Erythroblast (primary cell): ENCODE results near the gene TPSAB1.

Source experiments
- GATA1 ChIP-seq: IDR thresholded peaks from 2 replicates; pipeline ENCODE4 v1.6.1; 2011; ENCODE audit warnings: low read depth, mild to moderate bottlenecking, control low read depth, low read length, moderate library complexity
- POLR2A ChIP-seq: IDR thresholded peaks from 2 replicates; pipeline ENCODE4 v1.6.1; 2011; ENCODE audit warnings: mild to moderate bottlenecking, low read length

DNA sequence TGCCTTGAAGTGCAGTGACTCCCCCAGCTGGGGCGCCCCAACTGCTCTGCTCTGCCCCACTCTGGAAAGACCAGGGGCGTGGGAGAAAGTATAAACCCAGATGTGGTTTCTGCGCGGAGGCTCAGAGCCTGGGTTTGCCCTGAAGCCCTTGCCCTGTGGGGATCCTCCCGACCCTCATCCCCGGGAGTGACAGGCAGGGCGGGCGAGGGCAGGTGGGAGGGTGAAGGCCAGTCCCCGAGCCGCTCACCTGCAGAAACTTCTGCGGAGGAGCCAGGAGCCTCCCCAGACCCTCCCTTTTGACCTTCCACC lies 19.2 kb downstream of the TPSAB1 start:
- TF ChIP-seq POLR2A (no peak), GATA1 (no peak)
